ENCODE results near the gene UTS2. TPM values are rescaled to one million over a fixed set of nuclear protein-coding genes. Genes with fewer than 3 reads are reported as not detected.

Gene UTS2
- total RNA-seq, 1 experiment from 2014 or later: not detected

GRCh38 chr1:7811476-7811875 lies 41.4 kb downstream of the UTS2 start (continued):
- TF ChIP-seq, protein P1, sequence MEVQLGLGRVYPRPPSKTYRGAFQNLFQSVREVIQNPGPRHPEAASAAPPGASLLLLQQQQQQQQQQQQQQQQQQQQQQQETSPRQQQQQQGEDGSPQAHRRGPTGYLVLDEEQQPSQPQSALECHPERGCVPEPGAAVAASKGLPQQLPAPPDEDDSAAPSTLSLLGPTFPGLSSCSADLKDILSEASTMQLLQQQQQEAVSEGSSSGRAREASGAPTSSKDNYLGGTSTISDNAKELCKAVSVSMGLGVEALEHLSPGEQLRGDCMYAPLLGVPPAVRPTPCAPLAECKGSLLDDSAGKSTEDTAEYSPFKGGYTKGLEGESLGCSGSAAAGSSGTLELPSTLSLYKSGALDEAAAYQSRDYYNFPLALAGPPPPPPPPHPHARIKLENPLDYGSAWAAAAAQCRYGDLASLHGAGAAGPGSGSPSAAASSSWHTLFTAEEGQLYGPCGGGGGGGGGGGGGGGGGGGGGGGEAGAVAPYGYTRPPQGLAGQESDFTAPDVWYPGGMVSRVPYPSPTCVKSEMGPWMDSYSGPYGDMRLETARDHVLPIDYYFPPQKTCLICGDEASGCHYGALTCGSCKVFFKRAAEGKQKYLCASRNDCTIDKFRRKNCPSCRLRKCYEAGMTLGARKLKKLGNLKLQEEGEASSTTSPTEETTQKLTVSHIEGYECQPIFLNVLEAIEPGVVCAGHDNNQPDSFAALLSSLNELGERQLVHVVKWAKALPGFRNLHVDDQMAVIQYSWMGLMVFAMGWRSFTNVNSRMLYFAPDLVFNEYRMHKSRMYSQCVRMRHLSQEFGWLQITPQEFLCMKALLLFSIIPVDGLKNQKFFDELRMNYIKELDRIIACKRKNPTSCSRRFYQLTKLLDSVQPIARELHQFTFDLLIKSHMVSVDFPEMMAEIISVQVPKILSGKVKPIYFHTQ (CRISPR knock-in tag; IDR thresholded peaks at IDR 0.05): no peak
- TF ChIP-seq, protein P2, sequence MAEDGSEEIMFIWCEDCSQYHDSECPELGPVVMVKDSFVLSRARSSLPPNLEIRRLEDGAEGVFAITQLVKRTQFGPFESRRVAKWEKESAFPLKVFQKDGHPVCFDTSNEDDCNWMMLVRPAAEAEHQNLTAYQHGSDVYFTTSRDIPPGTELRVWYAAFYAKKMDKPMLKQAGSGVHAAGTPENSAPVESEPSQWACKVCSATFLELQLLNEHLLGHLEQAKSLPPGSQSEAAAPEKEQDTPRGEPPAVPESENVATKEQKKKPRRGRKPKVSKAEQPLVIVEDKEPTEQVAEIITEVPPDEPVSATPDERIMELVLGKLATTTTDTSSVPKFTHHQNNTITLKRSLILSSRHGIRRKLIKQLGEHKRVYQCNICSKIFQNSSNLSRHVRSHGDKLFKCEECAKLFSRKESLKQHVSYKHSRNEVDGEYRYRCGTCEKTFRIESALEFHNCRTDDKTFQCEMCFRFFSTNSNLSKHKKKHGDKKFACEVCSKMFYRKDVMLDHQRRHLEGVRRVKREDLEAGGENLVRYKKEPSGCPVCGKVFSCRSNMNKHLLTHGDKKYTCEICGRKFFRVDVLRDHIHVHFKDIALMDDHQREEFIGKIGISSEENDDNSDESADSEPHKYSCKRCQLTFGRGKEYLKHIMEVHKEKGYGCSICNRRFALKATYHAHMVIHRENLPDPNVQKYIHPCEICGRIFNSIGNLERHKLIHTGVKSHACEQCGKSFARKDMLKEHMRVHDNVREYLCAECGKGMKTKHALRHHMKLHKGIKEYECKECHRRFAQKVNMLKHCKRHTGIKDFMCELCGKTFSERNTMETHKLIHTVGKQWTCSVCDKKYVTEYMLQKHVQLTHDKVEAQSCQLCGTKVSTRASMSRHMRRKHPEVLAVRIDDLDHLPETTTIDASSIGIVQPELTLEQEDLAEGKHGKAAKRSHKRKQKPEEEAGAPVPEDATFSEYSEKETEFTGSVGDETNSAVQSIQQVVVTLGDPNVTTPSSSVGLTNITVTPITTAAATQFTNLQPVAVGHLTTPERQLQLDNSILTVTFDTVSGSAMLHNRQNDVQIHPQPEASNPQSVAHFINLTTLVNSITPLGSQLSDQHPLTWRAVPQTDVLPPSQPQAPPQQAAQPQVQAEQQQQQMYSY (CRISPR knock-in tag; IDR thresholded peaks at IDR 0.05): no peak
- TF ChIP-seq GABPB1 (CRISPR knock-in tag; IDR thresholded peaks at IDR 0.05): no peak
- TF ChIP-seq GTF2I (CRISPR knock-in tag; conservative IDR thresholded peaks at IDR 0.05): no peak
- no peak for TF ChIP-seq NFATC4 (CRISPR knock-in tag; IDR thresholded peaks at IDR 0.05)

GRCh38 chr1:7810395-7810794 lies 42.5 kb downstream of the UTS2 start:
- POLR2A ChIA-PET: no interaction called here
- CTCF ChIA-PET: no interaction called here
- TF ChIP-seq FOXK1 (CRISPR knock-in tag; IDR thresholded peaks at IDR 0.05): no peak
- TF ChIP-seq, protein P3, sequence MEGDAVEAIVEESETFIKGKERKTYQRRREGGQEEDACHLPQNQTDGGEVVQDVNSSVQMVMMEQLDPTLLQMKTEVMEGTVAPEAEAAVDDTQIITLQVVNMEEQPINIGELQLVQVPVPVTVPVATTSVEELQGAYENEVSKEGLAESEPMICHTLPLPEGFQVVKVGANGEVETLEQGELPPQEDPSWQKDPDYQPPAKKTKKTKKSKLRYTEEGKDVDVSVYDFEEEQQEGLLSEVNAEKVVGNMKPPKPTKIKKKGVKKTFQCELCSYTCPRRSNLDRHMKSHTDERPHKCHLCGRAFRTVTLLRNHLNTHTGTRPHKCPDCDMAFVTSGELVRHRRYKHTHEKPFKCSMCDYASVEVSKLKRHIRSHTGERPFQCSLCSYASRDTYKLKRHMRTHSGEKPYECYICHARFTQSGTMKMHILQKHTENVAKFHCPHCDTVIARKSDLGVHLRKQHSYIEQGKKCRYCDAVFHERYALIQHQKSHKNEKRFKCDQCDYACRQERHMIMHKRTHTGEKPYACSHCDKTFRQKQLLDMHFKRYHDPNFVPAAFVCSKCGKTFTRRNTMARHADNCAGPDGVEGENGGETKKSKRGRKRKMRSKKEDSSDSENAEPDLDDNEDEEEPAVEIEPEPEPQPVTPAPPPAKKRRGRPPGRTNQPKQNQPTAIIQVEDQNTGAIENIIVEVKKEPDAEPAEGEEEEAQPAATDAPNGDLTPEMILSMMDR (IDR thresholded peaks at IDR 0.05): no peak
- no peak for TF ChIP-seq FOXP1 (CRISPR knock-in tag; IDR thresholded peaks at IDR 0.05; ENCODE audit: borderline replicate concordance)
- TF ChIP-seq GABPB1 (CRISPR knock-in tag; IDR thresholded peaks at IDR 0.05): no peak
- TF ChIP-seq ZNF423 (CRISPR knock-in tag; IDR thresholded peaks at IDR 0.05): no peak
- no peak for TF ChIP-seq ZNF263 (CRISPR knock-in tag; IDR thresholded peaks at IDR 0.05; ENCODE audit: low read depth)
- TF ChIP-seq, protein P4, sequence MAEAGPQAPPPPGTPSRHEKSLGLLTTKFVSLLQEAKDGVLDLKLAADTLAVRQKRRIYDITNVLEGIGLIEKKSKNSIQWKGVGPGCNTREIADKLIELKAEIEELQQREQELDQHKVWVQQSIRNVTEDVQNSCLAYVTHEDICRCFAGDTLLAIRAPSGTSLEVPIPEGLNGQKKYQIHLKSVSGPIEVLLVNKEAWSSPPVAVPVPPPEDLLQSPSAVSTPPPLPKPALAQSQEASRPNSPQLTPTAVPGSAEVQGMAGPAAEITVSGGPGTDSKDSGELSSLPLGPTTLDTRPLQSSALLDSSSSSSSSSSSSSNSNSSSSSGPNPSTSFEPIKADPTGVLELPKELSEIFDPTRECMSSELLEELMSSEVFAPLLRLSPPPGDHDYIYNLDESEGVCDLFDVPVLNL (CRISPR knock-in tag; IDR thresholded peaks at IDR 0.05; ENCODE audit: borderline replicate concordance, low read depth): no peak
- TF ChIP-seq, protein P5, sequence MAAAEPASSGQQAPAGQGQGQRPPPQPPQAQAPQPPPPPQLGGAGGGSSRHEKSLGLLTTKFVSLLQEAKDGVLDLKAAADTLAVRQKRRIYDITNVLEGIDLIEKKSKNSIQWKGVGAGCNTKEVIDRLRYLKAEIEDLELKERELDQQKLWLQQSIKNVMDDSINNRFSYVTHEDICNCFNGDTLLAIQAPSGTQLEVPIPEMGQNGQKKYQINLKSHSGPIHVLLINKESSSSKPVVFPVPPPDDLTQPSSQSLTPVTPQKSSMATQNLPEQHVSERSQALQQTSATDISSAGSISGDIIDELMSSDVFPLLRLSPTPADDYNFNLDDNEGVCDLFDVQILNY (CRISPR knock-in tag; IDR thresholded peaks at IDR 0.05): no peak
- no peak for TF ChIP-seq PRRX2 (CRISPR knock-in tag; IDR thresholded peaks at IDR 0.05)
- TF ChIP-seq HMGA2 (CRISPR knock-in tag; IDR thresholded peaks at IDR 0.05): no peak
- TF ChIP-seq, protein P6, sequence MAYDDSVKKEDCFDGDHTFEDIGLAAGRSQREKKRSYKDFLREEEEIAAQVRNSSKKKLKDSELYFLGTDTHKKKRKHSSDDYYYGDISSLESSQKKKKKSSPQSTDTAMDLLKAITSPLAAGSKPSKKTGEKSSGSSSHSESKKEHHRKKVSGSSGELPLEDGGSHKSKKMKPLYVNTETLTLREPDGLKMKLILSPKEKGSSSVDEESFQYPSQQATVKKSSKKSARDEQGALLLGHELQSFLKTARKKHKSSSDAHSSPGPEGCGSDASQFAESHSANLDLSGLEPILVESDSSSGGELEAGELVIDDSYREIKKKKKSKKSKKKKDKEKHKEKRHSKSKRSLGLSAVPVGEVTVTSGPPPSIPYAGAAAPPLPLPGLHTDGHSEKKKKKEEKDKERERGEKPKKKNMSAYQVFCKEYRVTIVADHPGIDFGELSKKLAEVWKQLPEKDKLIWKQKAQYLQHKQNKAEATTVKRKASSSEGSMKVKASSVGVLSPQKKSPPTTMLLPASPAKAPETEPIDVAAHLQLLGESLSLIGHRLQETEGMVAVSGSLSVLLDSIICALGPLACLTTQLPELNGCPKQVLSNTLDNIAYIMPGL (CRISPR knock-in tag; IDR thresholded peaks at IDR 0.05): no peak

More at GRCh38 chr1:7810395-7810794, 42.5 kb downstream of the UTS2 start:
- ATAC-seq (no peak), DNase-seq (ENCODE audit: low spot score) (no peak)
- Mint-ChIP-seq H3K36me3 (peaks cover 36% of the 10 kb centered on the region), H3K9me3 (peaks cover 25% of the 10 kb centered on the region), H3K4me3 (no peak overlapping the region), H3K4me1 (no peaks in the 10 kb centered on the region), H3K27ac (no peak overlapping the region), H3K27me3 (ENCODE audit: low read depth) (peaks cover 6% of the 10 kb centered on the region; the same call in 1 of the 2 replicates)

Data from WTC11 (cell line).